ENCODE results near the gene GBF1.

GRCh38 chr10:102396317-102396650 lies 151.0 kb downstream of the GBF1 start:
- no peak for TF ChIP-seq CTCF (IDR thresholded peaks at IDR 0.05)
- TF ChIP-seq POLR2A (IDR thresholded peaks at IDR 0.05) = no peak

Measured in body of pancreas (tissue), 4 donors.